ENCODE data around the gene CAMK4.

GRCh38 chr5:111434800-111435199, 210.6 kb downstream of the CAMK4 start:
- no peak for TF ChIP-seq POLR2AphosphoS5 (IDR thresholded peaks at IDR 0.05)
- no peak for TF ChIP-seq CTCF (IDR thresholded peaks at IDR 0.05)
- TF ChIP-seq POLR2A (IDR thresholded peaks at IDR 0.05) = no peak

All from prostate gland (tissue), 2 donors.